Measurements from ENCODE around the gene CHIC2. TPM values are rescaled to one million over a fixed set of nuclear protein-coding genes. Genes with fewer than 3 reads are reported as not detected.
A peak's percentile ranks its signal among the peaks of the same experiment; 100 is the strongest.

Gene CHIC2
- total RNA-seq, 1 experiment from 2014 or later, result 8.2 TPM

- Histone ChIP-seq H3K79me2 (ENCODE audit: insufficient read depth, low read length) (no peaks in the 10 kb centered on the region), H3K4me2 (ENCODE audit: insufficient read depth, insufficient read length, low read length) (no peak overlapping the region), H3K23me2 (ENCODE audit: insufficient read length, low read depth, low read length, poor library complexity, severe bottlenecking) (no peaks in the 10 kb centered on the region), H3K9ac (ENCODE audit: extremely low read depth, insufficient read length, low read length) (no peak overlapping the region), H3K18ac (ENCODE audit: insufficient read length, low read depth, low read length) (no peak overlapping the region), H3K27ac (ENCODE audit: insufficient read length, low read depth, low read length) (no peak overlapping the region), H3K56ac (ENCODE audit: insufficient read length, low read depth, low read length) (no peak overlapping the region), H2BK15ac (ENCODE audit: low read depth, low read length) (no peak overlapping the region), H3K27me3 (ENCODE audit: insufficient read depth, low read length) (no peaks in the 10 kb centered on the region), H2AFZ (ENCODE audit: low read length) (no peak overlapping the region), H3K9me3 (ENCODE audit: control insufficient read depth, low read depth, low read length) (no peaks in the 10 kb centered on the region), H3K79me1 (ENCODE audit: insufficient read depth, low read depth, low read length, poor library complexity, severe bottlenecking) (no peaks in the 10 kb centered on the region), H3K4ac (ENCODE audit: low read depth, low read length) (no peak overlapping the region), H2AK5ac (ENCODE audit: insufficient read length, low read length) (no peak overlapping the region), H2BK5ac (ENCODE audit: insufficient read length, low read length) (no peak overlapping the region), H4K5ac (ENCODE audit: insufficient read length, low read depth, low read length) (no peak overlapping the region), H2BK20ac (ENCODE audit: low read depth, low read length, poor library complexity, severe bottlenecking) (no peak overlapping the region), H3K23ac (ENCODE audit: insufficient read length, low read depth, low read length) (no peak overlapping the region), H4K20me1 (ENCODE audit: control insufficient read depth, insufficient read depth, insufficient read length) (no peaks in the 10 kb centered on the region), H3T11ph (ENCODE audit: low read length) (no peak overlapping the region), H2BK12ac (ENCODE audit: insufficient read length, low read depth, low read length) (no peak overlapping the region), H2BK120ac (ENCODE audit: low read depth, low read length, poor library complexity, severe bottlenecking) (no peak overlapping the region), H3K4me1 (ENCODE audit: insufficient read depth, low read length) (peaks cover 5% of the 10 kb centered on the region; the same call in 1 of the 2 replicates), H3K14ac (ENCODE audit: insufficient read depth, low read length) (no peak overlapping the region), H4K91ac (ENCODE audit: insufficient read length, low read depth, low read length) (no peak overlapping the region), H4K8ac (replicated peaks; ENCODE audit: insufficient read length, low read depth, low read length) (no peak overlapping the region)
- H3K4me3 Mint-ChIP-seq, result no peak overlapping the region
- peak overlapping the region in 1 of 3 experiments; percentile 60; a peak in 1 of 7 replicates for H3K27ac Mint-ChIP-seq
- WGBS (ENCODE audit: extremely low coverage, insufficient read length, low lambda C conversion rate), result no CpG with 5 or more reads among the region's 4 CpGs
- peaks cover 23 to 27% of the 10 kb centered on the region in 2 experiments for H3K4me1 Mint-ChIP-seq
- TF ChIP-seq, protein P1, sequence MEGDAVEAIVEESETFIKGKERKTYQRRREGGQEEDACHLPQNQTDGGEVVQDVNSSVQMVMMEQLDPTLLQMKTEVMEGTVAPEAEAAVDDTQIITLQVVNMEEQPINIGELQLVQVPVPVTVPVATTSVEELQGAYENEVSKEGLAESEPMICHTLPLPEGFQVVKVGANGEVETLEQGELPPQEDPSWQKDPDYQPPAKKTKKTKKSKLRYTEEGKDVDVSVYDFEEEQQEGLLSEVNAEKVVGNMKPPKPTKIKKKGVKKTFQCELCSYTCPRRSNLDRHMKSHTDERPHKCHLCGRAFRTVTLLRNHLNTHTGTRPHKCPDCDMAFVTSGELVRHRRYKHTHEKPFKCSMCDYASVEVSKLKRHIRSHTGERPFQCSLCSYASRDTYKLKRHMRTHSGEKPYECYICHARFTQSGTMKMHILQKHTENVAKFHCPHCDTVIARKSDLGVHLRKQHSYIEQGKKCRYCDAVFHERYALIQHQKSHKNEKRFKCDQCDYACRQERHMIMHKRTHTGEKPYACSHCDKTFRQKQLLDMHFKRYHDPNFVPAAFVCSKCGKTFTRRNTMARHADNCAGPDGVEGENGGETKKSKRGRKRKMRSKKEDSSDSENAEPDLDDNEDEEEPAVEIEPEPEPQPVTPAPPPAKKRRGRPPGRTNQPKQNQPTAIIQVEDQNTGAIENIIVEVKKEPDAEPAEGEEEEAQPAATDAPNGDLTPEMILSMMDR (conservative IDR thresholded peaks at IDR 0.05), result no peak
- no peaks in the 10 kb centered on the region for H3K27me3 Mint-ChIP-seq (ENCODE audit: low read depth)
- no peaks in the 10 kb centered on the region for H3K9me3 Mint-ChIP-seq
- no peaks in the 10 kb centered on the region for H3K36me3 Mint-ChIP-seq (ENCODE audit: insufficient read depth in 1 of 3, low read depth in 3 of 3)
- DNase-seq, result no peak
Observed at GRCh38 chr4:53997898-53998297, 66.5 kb downstream of the CHIC2 start.
